Activated CD4-positive, alpha-beta T cell treated with anti-CD3 and anti-CD28 coated beads, Interleukin-2, amount 50 U/mL, for 24 hours (primary cell): ENCODE measurements around the gene MAPKAPK2.
A peak's percentile ranks its signal among the peaks of the same experiment; 100 is the strongest.
"Not testable (repeated sequence)": the region's sequence is repeated elsewhere in the genome, so short reads cannot be mapped to it uniquely, and the experiment has no call there.

Source experiments
- DNase-seq, 2 donors: peaks; one replicate each; pipeline ENCODE4 v3.0.0-alpha.2; 2020; ENCODE audit warnings: low read depth in 1 of 2, low spot score in 1 of 2

Gene MAPKAPK2

GRCh38 chr1:206684478-206685333 lies at the start of gene MAPKAPK2:
MAPKAPK2 (plus strand) TSS chr1:206684905; CDS start chr1:206685230, 325 bp downstream.
- peak; percentile 55 to 67 for DNase-seq

- DNase-seq = peak; percentile 76 to 86
Measured at GRCh38 chr1:206635080-206635977, 49.4 kb upstream of the MAPKAPK2 start, which contains the start of gene DYRK3. DYRK3 (plus strand) TSS chr1:206635536; CDS start chr1:206635704, 168 bp downstream.

- DNase-seq = no peak
Measured at GRCh38 chr1:206635978-206636345, 48.7 kb upstream of the MAPKAPK2 start.

- DNase-seq = no peak
Measured at GRCh38 chr1:206636671-206637070, 48.0 kb upstream of the MAPKAPK2 start.

- no peak for DNase-seq
Measured at GRCh38 chr1:206637605-206638004, 47.1 kb upstream of the MAPKAPK2 start.

GRCh38 chr1:206642074-206642473 lies 42.6 kb upstream of the MAPKAPK2 start:
- DNase-seq = not testable (repeated sequence)

- no peak for DNase-seq
Measured at GRCh38 chr1:206643118-206643698, 41.5 kb upstream of the MAPKAPK2 start.

- no peak for DNase-seq
Measured at GRCh38 chr1:206646504-206646903, 38.2 kb upstream of the MAPKAPK2 start.

GRCh38 chr1:206647224-206647623 lies 37.5 kb upstream of the MAPKAPK2 start:
- no peak for DNase-seq

GRCh38 chr1:206649261-206649921 lies 35.3 kb upstream of the MAPKAPK2 start:
- no peak for DNase-seq

- no peak for DNase-seq
Measured at GRCh38 chr1:206651014-206651413, 33.7 kb upstream of the MAPKAPK2 start.

- DNase-seq = no peak
Measured at GRCh38 chr1:206651958-206652890, 32.5 kb upstream of the MAPKAPK2 start.

- no peak for DNase-seq
Measured at GRCh38 chr1:206653715-206654459, 30.8 kb upstream of the MAPKAPK2 start.

GRCh38 chr1:206654828-206655227 lies 29.9 kb upstream of the MAPKAPK2 start:
- DNase-seq = no peak

GRCh38 chr1:206655471-206655882 lies 29.2 kb upstream of the MAPKAPK2 start:
- no peak for DNase-seq

- DNase-seq = no peak
Measured at GRCh38 chr1:206656936-206657335, 27.8 kb upstream of the MAPKAPK2 start.

GRCh38 chr1:206657751-206658150 lies 27.0 kb upstream of the MAPKAPK2 start:
- no peak for DNase-seq

- peak; percentile 31 to 40 for DNase-seq
Measured at GRCh38 chr1:206658264-206658980, 26.3 kb upstream of the MAPKAPK2 start.

- no peak for DNase-seq
Measured at GRCh38 chr1:206658981-206659273, 25.8 kb upstream of the MAPKAPK2 start.
